IPS-18a (cell line): ENCODE data around the gene BLOC1S1.
A peak's percentile ranks its signal among the peaks of the same experiment; 100 is the strongest.

ENCODE experiments used
- H3K27ac ChIP-seq: one replicate; pipeline ENCODE4 v1.5.1; 2013; ENCODE audit warnings: low read length
- H3K27me3 ChIP-seq: one replicate; pipeline ENCODE4 v1.6.1; 2013; ENCODE audit warnings: mild to moderate bottlenecking, low read length; ENCODE audit not compliant: control insufficient read depth, insufficient read depth
- H3K36me3 ChIP-seq: one replicate; pipeline ENCODE4 v1.6.1; 2013; ENCODE audit warnings: low read depth, low read length; ENCODE audit not compliant: control insufficient read depth
- H3K4me1 ChIP-seq: one replicate; pipeline ENCODE4 v1.6.1; 2013; ENCODE audit warnings: low read depth, low read length; ENCODE audit not compliant: control insufficient read depth
- H3K4me3 ChIP-seq: one replicate; pipeline ENCODE4 v1.5.1; 2013; ENCODE audit warnings: low read length
- H3K9ac ChIP-seq: one replicate; pipeline ENCODE4 v1.6.1; 2013; ENCODE audit warnings: mild to moderate bottlenecking, low read length, moderate library complexity
- H3K9me3 ChIP-seq: one replicate; pipeline ENCODE4 v1.6.1; 2013; ENCODE audit warnings: low read depth, low read length; ENCODE audit not compliant: control insufficient read depth

BLOC1S1 gene

DNA sequence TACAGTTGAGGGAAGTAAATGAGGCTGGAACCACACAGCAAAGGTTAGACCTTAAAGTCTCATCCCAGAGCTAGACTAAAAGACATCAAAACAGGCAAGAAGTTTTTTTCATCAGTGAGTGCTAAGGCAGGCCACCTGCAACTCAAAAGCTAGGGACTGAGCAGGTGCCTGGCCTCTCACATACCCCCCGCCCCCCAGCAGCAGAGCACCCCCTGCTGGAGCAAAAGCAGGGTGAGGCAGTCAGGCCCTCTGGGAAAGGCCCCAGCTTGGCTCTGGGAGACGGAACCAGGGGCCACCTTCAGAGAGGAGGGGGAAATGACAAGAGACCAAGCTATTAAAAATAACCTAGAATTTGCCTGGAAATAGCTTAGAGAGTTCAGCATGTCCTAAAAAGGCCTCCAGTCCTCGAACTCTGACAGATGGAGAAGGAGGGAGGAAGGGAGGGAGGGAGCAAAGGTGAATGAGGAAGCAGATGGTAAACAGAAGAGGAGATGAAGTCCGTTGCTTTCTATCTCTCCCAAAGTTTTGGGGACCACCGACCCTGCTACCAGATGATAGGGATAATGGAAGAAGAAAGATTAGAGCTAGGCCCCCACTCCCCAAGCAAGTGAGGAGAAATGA, 10.0 kb upstream of the BLOC1S1 start:
- Histone ChIP-seq H3K27me3 (peaks cover 8% of the 10 kb centered on the region), H3K9ac (no peak overlapping the region), H3K9me3 (no peaks in the 10 kb centered on the region), H3K27ac (no peak overlapping the region), H3K36me3 (no peaks in the 10 kb centered on the region), H3K4me1 (peaks cover 13% of the 10 kb centered on the region), H3K4me3 (peak overlapping the region; percentile 77)

DNA sequence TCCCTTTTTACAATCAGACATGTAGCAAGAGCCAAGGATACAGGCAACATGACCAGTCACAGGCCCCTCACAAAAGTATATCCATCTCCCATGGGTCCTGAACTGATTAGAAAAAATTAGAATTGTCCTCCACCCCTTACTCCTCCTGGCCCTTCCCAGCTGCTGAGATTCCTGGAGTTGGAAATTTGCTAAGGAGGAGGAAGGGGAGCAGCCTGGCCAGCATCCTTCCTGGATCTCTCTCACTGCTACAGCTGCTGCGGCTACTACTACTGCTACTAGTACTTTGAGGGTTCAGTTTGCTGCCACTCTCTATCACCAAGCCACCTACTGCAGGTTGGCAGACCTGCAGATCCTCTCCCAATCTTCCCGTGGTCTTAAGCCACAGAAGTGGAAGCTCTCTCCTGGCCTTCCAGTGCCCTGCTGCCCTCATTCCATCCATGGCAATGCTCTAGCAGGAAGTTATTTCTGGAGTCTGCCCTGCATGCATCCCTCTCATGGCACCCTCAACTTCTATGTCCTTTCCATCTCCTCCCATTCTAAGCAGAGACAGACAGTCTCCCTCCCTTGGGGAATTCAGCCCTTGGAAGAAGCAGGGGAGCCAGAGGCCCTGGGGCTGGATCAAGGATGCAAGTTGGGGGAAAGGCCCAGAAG, 9.2 kb upstream of the BLOC1S1 start:
- peaks cover 8% of the 10 kb centered on the region for H3K27me3 ChIP-seq
- peaks cover 13% of the 10 kb centered on the region for H3K4me1 ChIP-seq
- H3K9me3 ChIP-seq: no peaks in the 10 kb centered on the region
- no peak overlapping the region for H3K27ac ChIP-seq
- peak overlapping the region; percentile 77 for H3K4me3 ChIP-seq
- H3K9ac ChIP-seq: peak overlapping the region; percentile 41
- no peaks in the 10 kb centered on the region for H3K36me3 ChIP-seq

- no peak overlapping the region for H3K27ac ChIP-seq
- peak overlapping the region; percentile 41 for H3K9ac ChIP-seq
Observed at GRCh38 chr12:55707219-55707671, 8.6 kb upstream of the BLOC1S1 start.

GRCh38 chr12:55707841-55708694, 7.8 kb upstream of the BLOC1S1 start, which contains the start of gene ITGA7:
TSS of gene ITGA7 (minus strand) at chr12:55707904. CDS start at chr12:55707682, 222 bp downstream.
- H3K9ac ChIP-seq: peak within 1 kb of the TSS; percentile 41
- H3K27ac ChIP-seq: no peak within 1 kb of the TSS
- peak within 1 kb of the TSS; percentile 77 for H3K4me3 ChIP-seq
- H3K4me1 ChIP-seq: peaks cover 13% of the 10 kb centered on the region
- peaks cover 8% of the 10 kb centered on the region for H3K27me3 ChIP-seq
- no peaks in the 10 kb centered on the region for H3K36me3 ChIP-seq
- H3K9me3 ChIP-seq: no peaks in the 10 kb centered on the region

More at GRCh38 chr12:55707219-55707671, 8.6 kb upstream of the BLOC1S1 start:
- Histone ChIP-seq H3K4me1 (peaks cover 13% of the 10 kb centered on the region), H3K27me3 (peaks cover 8% of the 10 kb centered on the region), H3K9me3 (no peaks in the 10 kb centered on the region), H3K4me3 (peak overlapping the region; percentile 77), H3K36me3 (no peaks in the 10 kb centered on the region)

DNA sequence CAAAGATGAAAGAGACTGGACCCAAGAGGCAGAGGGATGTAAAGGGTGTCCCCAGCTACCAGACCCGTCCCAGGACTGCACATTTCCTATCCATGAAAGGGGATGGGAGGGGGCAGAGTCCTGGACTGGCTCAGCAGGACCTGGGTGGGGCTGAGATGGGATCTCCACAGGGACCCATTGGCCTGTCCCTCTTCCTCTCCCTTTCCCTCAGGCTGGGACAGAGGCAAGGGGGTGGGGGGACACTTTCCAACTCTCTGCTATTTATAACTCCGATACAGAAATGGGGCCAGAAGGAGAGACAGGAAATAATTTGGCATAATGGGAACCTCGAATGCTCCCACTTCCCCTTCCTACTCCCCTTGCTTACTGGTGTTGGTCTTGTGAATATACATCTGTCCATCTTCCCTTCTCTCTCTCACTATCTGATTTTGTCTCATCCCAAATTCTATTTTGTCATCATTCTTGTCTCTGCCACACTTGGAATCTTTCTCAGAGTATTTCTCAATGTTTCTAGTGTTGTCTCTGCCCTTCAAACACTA, 7.1 kb upstream of the BLOC1S1 start:
- peaks cover 13% of the 10 kb centered on the region for H3K4me1 ChIP-seq
- no peak overlapping the region for H3K9ac ChIP-seq
- H3K36me3 ChIP-seq: no peaks in the 10 kb centered on the region
- H3K27me3 ChIP-seq: peaks cover 8% of the 10 kb centered on the region
- H3K4me3 ChIP-seq: peak overlapping the region; percentile 75
- no peaks in the 10 kb centered on the region for H3K9me3 ChIP-seq
- H3K27ac ChIP-seq: no peak overlapping the region

GRCh38 chr12:55711786-55712553, 3.9 kb upstream of the BLOC1S1 start:
- no peak overlapping the region for H3K9ac ChIP-seq
- no peaks in the 10 kb centered on the region for H3K9me3 ChIP-seq
- peaks cover under 1% of the 10 kb centered on the region for H3K27me3 ChIP-seq
- peaks cover 11% of the 10 kb centered on the region for H3K4me1 ChIP-seq
- no peak overlapping the region for H3K4me3 ChIP-seq
- H3K36me3 ChIP-seq: no peaks in the 10 kb centered on the region
- no peak overlapping the region for H3K27ac ChIP-seq

DNA sequence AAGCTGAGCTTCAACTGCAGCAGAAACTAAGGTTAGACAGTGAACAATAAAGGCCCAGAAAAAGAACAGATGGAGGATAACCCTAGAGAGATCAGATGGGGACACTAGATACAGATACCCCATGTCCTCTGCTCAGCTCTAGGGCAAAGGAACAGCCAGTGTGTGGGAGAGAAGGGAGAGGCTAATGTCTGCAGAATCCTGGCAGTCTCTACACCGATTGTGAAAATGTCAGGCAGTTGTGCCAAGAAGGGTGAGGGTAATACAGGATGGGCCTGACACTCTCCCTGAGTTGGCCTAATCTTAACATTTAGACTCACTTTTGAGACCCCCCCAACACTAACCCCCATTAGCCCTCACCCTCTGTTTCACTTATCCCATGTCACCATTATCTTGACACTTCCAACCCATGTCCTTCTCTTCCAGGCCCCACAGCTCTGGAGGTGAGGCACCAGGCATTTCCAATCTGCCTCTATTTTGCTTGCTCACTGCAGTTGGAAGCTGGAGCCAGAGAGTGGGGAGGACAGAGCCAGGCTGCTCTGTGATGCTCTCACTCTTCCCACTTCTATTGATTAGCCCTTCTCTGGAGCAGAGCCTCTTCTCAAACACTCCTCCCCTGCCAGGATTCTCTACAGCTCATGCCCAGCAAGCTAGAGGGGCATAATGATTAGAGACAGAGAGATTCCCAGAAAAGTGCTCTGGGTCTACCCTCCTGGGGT, 3.0 kb upstream of the BLOC1S1 start:
- no peak overlapping the region for H3K27ac ChIP-seq
- H3K36me3 ChIP-seq: no peaks in the 10 kb centered on the region
- H3K4me3 ChIP-seq: no peak overlapping the region
- no peaks in the 10 kb centered on the region for H3K27me3 ChIP-seq
- no peak overlapping the region for H3K9ac ChIP-seq
- peaks cover 19% of the 10 kb centered on the region for H3K4me1 ChIP-seq
- H3K9me3 ChIP-seq: no peaks in the 10 kb centered on the region

GRCh38 chr12:55713721-55714120, 2.1 kb upstream of the BLOC1S1 start:
- no peaks in the 10 kb centered on the region for H3K27me3 ChIP-seq
- H3K9me3 ChIP-seq: no peaks in the 10 kb centered on the region
- H3K9ac ChIP-seq: no peak overlapping the region
- no peaks in the 10 kb centered on the region for H3K36me3 ChIP-seq
- H3K4me3 ChIP-seq: no peak overlapping the region
- peaks cover 24% of the 10 kb centered on the region for H3K4me1 ChIP-seq
- H3K27ac ChIP-seq: no peak overlapping the region

DNA sequence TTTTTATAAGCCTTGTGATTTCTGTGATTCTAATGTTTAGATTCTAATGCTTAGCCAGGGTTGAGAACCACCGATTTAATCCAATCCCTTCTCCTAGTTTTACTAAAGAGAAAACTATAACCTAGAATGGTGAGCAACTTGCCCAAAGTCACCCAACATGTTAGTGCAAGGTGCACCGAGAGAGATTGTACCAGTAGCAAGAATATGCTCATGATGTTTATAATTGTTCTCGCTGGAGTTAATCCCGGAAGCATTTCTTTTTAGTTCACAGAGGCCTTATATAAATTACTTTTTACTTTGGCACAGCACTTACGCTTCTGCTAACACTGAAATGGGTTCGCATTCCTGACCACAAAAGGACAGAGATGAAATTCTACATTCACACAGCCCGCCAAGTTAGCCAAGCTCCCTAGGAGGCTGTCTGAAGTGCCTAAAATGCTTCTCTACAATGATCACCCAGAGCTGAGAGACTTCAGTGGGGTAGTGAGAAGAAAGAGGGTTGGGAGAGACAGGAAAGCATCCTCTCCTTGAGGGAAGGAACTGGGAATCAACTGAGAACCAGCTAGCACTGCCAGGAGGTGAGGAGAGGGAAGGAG, 579 bp upstream of the BLOC1S1 start:
- peak overlapping the region; percentile 84 for H3K9ac ChIP-seq
- H3K9me3 ChIP-seq: no peaks in the 10 kb centered on the region
- H3K27ac ChIP-seq: peak overlapping the region; percentile 16
- H3K4me1 ChIP-seq: peaks cover 25% of the 10 kb centered on the region
- no peaks in the 10 kb centered on the region for H3K27me3 ChIP-seq
- H3K4me3 ChIP-seq: peak overlapping the region; percentile 91
- no peaks in the 10 kb centered on the region for H3K36me3 ChIP-seq

DNA sequence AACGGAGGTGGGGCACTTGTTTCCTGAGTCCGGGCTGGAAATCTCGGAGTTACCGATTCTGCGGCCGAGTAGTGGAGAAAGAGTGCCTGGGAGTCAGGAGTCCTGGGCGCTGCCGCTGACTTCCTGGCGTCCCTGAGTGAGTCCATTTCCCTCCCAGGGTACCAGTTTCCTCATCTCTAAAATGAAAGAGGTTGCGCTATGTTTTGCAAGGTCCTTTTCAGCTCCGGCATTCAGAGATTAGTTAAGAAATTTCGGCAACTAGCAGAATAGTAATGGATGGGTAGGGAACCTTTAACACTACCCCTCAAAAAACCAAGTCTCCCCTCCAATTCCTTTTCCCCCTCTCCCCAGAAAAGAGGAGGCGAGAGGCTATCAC, 724 bp downstream of the BLOC1S1 start:
- Histone ChIP-seq H3K4me1 (peaks cover 25% of the 10 kb centered on the region), H3K27ac (peak overlapping the region; percentile 68), H3K36me3 (no peaks in the 10 kb centered on the region), H3K4me3 (peak overlapping the region; percentile 91), H3K9ac (peak overlapping the region; percentile 84), H3K27me3 (no peaks in the 10 kb centered on the region), H3K9me3 (no peaks in the 10 kb centered on the region)
